Regular cardiac myocyte (primary cell): ENCODE results near the gene FOXD4L3. TPM values are rescaled to one million over a fixed set of nuclear protein-coding genes. Genes with fewer than 3 reads are reported as not detected.

Experiments used
- total RNA-seq: library from RNA; depleted of rRNA; stranded (reverse); fragments of >200 nt; gene quantifications from 2 replicates; pipeline ENCODE4 v1.2.3, GENCODE V29; 2014

FOXD4L3 gene
- total RNA-seq: under 0.01 and 0.28 TPM in 2 replicates

DNA sequence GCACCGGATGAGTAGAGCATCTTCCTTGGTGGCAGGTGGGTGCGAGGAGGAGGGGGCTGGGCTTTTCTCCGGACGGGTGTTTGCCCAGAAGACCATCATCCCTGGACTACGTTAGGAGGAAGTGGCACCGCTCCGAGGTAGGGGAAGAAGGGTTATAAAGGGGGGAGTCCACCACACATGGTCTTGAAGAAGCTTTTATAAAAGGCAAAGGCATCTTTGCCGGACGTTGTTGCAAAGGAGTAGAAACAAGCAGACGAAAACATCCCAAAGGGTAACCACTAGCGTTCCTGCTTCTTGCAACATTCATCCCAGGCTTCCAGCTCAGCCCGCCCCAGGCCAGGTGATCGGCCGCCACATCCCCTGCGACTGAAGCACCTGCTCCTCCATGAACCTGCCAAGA is at the start of gene FOXD4L3:
FOXD4L3 (plus strand) TSS at position 301 of the 400 bp plus-strand sequence; CDS start at position 386, 85 bp downstream.

Other genes starting within 250 kb of the FOXD4L3 start
- 16.9 and 18.6 TPM in 2 replicates for gene ZNG1C, start 60.9 kb upstream of the FOXD4L3 start, total RNA-seq
- gene PGM5, start 53.7 kb downstream of the FOXD4L3 start, total RNA-seq: 8.8 and 33.5 TPM in 2 replicates
- not detected in 2 replicates for gene TMEM252, start 238.0 kb downstream of the FOXD4L3 start, total RNA-seq